ENCODE data around the gene ABCA1. TPM values are rescaled to one million over a fixed set of nuclear protein-coding genes. Genes with fewer than 3 reads are reported as not detected.

The ABCA1 gene
- total and polyA plus RNA-seq, 10 of the 15 experiments (the other 5 are each of a cell fraction or from before 2014, with no cell fraction given): 0.01 to 0.56 (median 0.16) TPM

DNA sequence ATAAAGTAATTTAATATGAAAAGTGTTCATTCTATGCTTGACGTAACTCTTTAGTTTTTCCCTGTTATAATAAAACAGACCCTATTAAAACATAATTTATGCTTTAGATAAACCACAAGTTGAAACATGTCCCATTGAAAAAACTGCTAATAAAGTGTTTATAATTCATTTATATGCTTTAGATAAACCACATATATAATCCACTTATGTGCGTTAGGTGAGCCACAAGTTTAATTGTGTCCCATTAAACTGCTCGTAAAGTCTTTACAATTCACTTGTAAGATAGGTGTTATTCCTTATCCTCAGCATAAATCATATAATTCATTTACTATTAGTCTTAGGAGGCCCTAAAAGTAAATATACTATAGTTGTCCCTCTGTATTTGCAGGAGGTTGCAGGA is 160.4 kb downstream of the ABCA1 start (continued):
- TF ChIP-seq CREB1 (IDR thresholded peaks at IDR 0.05; ENCODE audit: low read depth) (no peak), RAD51 (IDR thresholded peaks at IDR 0.05) (no peak)

GRCh38 chr9:104766025-104766424 is 161.9 kb downstream of the ABCA1 start:
- Histone ChIP-seq H3K4me3 (no peak overlapping the region), H3K36me3 (ENCODE audit: control insufficient read depth in 2 of 2, insufficient read depth in 2 of 2, low read length in 1 of 2) (no peaks in the 10 kb centered on the region), H3K4me1 (ENCODE audit: control insufficient read depth, insufficient read depth, low read length) (peaks cover 12% of the 10 kb centered on the region), H3K9me3 (replicated peaks; ENCODE audit: control insufficient read depth, insufficient read depth, low read length) (no peaks in the 10 kb centered on the region), H3K27ac (ENCODE audit: control insufficient read depth, insufficient read depth) (no peak overlapping the region), H3K9ac (ENCODE audit: control insufficient read depth, insufficient read depth, low read length) (no peak overlapping the region), H4K20me1 (ENCODE audit: control insufficient read depth, insufficient read depth) (no peaks in the 10 kb centered on the region), H3K4me2 (ENCODE audit: control insufficient read depth, insufficient read depth) (no peak overlapping the region), H2AFZ (ENCODE audit: control insufficient read depth, low read depth, low read length) (no peak overlapping the region), H3K79me2 (ENCODE audit: control insufficient read depth, insufficient read depth, low read length) (no peaks in the 10 kb centered on the region), H3K27me3 (replicated peaks in 1 of 2; ENCODE audit: control insufficient read depth in 2 of 2, insufficient read depth in 2 of 2, low read length in 1 of 2) (no peaks in the 10 kb centered on the region)
- POLR2A ChIA-PET: interaction anchor here (0.9 kb wide), 1 partner anchor 8 kb away, joined by 5 read pairs; no protein-coding TSS in a partner anchor
- in situ Hi-C loops (cut with MboI): no loop called here
- BruUV-seq (replicated peaks): no TSS peak
- RAD21 ChIA-PET (ENCODE audit: unreplicated experiment): interaction anchor here (1.0 to 1.7 kb wide), 3 partner anchors 13 to 478 kb away, joined by 3 to 14 read pairs (median 3); partner anchors contain the start of genes NIPSNAP3A and SLC44A1
- CTCF ChIA-PET: interaction anchor here (0.8 to 2.3 kb wide), 5 partner anchors 10 to 590 kb away, joined by 3 to 7 read pairs (median 3); no protein-coding TSS in a partner anchor
- DNase-seq (ENCODE audit: low read depth, low spot score): no peak
- no peak for FAIRE-seq
- SMC1A ChIA-PET (ENCODE audit: uncharacterized antibody, unreplicated experiment): interaction anchor here (0.9 kb wide), 1 partner anchor 20 kb away, joined by 3 read pairs; no protein-coding TSS in a partner anchor
- intact Hi-C loops (cut with micrococcal nuclease; ENCODE audit: unreplicated experiment): no loop called here
- ATAC-seq: no peak
- WGBS (ENCODE audit: insufficient coverage, insufficient replicate concordance, low lambda C conversion rate, missing lambda C conversion rate): 87% methylated on average over 7 of the region's 7 CpGs
- TF ChIP-seq MYB (IDR thresholded peaks at IDR 0.05; ENCODE audit: borderline replicate concordance, low read depth, low read length) (no peak), ZNF622 (IDR thresholded peaks at IDR 0.05) (no peak), ZBED1 (IDR thresholded peaks at IDR 0.05; ENCODE audit: borderline replicate concordance) (no peak), PBX3 (IDR thresholded peaks at IDR 0.05; ENCODE audit: insufficient replicate concordance, low read depth, low read length) (no peak), STAT1 (conservative IDR thresholded peaks at IDR 0.05) (no peak), TBL1XR1 (IDR thresholded peaks at IDR 0.05; ENCODE audit: low read depth, low read length) (no peak), SMC3 (IDR thresholded peaks at IDR 0.05; ENCODE audit: borderline replicate concordance, low read length) (no peak), NRF1 (conservative IDR thresholded peaks at IDR 0.05; ENCODE audit: low read depth, low read length) (no peak)
- TF ChIP-seq, protein P1, sequence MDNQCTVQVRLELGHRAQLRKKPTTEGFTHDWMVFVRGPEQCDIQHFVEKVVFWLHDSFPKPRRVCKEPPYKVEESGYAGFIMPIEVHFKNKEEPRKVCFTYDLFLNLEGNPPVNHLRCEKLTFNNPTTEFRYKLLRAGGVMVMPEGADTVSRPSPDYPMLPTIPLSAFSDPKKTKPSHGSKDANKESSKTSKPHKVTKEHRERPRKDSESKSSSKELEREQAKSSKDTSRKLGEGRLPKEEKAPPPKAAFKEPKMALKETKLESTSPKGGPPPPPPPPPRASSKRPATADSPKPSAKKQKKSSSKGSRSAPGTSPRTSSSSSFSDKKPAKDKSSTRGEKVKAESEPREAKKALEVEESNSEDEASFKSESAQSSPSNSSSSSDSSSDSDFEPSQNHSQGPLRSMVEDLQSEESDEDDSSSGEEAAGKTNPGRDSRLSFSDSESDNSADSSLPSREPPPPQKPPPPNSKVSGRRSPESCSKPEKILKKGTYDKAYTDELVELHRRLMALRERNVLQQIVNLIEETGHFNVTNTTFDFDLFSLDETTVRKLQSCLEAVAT (IDR thresholded peaks at IDR 0.05): no peak
- TF ChIP-seq, protein P2, sequence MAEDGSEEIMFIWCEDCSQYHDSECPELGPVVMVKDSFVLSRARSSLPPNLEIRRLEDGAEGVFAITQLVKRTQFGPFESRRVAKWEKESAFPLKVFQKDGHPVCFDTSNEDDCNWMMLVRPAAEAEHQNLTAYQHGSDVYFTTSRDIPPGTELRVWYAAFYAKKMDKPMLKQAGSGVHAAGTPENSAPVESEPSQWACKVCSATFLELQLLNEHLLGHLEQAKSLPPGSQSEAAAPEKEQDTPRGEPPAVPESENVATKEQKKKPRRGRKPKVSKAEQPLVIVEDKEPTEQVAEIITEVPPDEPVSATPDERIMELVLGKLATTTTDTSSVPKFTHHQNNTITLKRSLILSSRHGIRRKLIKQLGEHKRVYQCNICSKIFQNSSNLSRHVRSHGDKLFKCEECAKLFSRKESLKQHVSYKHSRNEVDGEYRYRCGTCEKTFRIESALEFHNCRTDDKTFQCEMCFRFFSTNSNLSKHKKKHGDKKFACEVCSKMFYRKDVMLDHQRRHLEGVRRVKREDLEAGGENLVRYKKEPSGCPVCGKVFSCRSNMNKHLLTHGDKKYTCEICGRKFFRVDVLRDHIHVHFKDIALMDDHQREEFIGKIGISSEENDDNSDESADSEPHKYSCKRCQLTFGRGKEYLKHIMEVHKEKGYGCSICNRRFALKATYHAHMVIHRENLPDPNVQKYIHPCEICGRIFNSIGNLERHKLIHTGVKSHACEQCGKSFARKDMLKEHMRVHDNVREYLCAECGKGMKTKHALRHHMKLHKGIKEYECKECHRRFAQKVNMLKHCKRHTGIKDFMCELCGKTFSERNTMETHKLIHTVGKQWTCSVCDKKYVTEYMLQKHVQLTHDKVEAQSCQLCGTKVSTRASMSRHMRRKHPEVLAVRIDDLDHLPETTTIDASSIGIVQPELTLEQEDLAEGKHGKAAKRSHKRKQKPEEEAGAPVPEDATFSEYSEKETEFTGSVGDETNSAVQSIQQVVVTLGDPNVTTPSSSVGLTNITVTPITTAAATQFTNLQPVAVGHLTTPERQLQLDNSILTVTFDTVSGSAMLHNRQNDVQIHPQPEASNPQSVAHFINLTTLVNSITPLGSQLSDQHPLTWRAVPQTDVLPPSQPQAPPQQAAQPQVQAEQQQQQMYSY (CRISPR knock-in tag; IDR thresholded peaks at IDR 0.05): no peak
- TF ChIP-seq, protein P3, sequence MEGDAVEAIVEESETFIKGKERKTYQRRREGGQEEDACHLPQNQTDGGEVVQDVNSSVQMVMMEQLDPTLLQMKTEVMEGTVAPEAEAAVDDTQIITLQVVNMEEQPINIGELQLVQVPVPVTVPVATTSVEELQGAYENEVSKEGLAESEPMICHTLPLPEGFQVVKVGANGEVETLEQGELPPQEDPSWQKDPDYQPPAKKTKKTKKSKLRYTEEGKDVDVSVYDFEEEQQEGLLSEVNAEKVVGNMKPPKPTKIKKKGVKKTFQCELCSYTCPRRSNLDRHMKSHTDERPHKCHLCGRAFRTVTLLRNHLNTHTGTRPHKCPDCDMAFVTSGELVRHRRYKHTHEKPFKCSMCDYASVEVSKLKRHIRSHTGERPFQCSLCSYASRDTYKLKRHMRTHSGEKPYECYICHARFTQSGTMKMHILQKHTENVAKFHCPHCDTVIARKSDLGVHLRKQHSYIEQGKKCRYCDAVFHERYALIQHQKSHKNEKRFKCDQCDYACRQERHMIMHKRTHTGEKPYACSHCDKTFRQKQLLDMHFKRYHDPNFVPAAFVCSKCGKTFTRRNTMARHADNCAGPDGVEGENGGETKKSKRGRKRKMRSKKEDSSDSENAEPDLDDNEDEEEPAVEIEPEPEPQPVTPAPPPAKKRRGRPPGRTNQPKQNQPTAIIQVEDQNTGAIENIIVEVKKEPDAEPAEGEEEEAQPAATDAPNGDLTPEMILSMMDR (IDR thresholded peaks at IDR 0.05 in 2 of 3, conservative IDR thresholded peaks at IDR 0.05 in 1 of 3; ENCODE audit: control insufficient read depth in 2 of 3, extremely low read depth in 1 of 3, insufficient read depth in 1 of 3, low read depth in 3 of 3, low read length in 3 of 3): no peak
